Endometrial microvascular endothelial cells (primary cell): Measurements from ENCODE around the gene YPEL3. TPM values are rescaled to one million over a fixed set of nuclear protein-coding genes. Genes with fewer than 3 reads are reported as not detected.

Experiments
- in situ Hi-C: cut with HindIII; loops from 2 replicates; pipeline ENCODE4 v1.10.0; 2017; ENCODE audit warnings: low sequenced_read_pairs, low pct_unique_long_range_greater_than_20kb; ENCODE audit errors: inconsistent ontology term
- total RNA-seq: library from RNA; depleted of rRNA; stranded (reverse); fragments of >200 nt; gene quantifications from one replicate; pipeline ENCODE4 v1.2.3, GENCODE V29; 2015; ENCODE audit errors: inconsistent ontology term

Gene YPEL3
- total RNA-seq, 1 donor from 2014 or later, result 10.9 TPM

DNA sequence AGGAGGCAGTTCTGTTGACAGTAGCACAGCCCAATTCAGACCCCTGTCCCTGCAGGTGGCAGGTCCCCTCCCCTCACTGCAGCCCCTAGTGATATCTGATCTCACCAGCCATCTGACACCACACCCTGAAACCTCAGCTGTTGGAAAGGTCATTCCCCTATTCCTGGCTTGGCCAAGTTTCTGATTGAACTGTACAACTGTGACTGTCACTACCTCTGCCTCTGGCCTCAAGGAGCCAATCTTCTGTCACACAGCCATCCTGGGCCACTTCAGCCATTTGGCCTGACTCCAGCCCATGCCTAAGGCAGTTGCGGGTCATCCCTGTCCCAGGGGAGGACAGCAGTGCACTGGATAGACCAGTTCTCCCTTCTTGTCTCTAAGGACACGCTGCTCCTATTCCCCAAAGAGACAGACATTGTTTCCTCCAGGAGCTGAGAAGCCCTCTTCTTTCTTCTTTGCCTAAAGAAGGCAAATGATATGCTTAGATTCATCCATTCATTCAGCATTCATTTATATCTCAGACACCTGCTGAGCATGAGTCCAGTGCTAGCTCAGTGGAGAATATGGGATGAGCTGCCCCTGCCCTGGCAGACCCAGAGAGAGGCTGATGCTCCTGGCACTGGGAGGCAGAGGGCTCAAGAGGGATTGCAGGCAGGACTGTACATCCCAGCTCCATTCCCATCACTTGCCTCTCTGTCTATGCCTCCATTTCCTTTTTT lies 35.0 kb downstream of the YPEL3 start:
- in situ Hi-C loops, result no loop called here

DNA sequence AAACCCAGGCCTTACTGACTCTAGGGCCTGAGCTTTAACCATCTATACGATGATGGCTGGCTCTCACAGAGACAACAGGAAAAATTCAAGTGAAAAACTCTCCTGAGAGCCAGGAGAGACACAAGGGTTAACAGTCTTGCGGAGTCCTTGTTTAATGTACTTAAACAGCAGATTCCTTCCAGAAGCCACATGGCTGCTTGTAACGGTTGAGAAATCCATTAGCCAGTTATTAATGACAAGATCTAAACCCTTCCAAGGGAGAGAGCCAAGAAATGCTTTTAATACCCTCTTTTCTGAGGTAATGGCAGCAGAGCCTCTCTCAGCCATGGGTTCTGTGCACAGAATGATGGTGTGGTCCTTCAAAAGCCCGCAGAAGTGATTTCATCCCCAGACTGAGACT lies 35.7 kb downstream of the YPEL3 start:
- in situ Hi-C loops, result no loop called here

DNA sequence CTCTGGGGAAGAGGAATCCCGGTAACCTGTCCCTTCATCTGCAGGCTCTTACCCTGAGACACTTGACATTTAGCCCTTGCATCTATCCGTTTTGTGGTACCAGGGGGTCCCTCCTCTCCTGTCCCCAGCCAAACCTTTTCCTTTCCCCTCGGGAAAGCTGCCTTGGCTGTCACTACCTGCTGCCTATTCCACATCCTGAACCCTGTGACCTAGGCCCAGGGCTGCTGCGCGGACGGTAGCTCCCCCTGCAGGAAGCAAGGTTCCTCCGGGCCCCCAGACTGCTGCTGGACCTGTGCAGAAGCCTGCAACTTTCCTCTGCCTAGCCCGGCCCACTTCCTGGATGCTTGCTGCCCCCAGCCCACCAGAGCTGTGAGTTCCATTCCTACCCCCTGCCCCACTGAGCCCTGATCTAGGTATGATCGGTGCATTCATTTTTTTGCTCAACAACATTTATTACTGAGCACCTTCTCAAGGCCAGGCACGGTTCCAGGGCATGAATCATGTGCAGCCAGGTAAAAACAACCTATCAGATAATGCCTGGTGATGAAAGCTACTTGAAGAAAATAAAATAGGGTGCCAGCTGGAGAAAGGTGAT lies 41.0 kb downstream of the YPEL3 start:
- in situ Hi-C loops, result no loop called here

DNA sequence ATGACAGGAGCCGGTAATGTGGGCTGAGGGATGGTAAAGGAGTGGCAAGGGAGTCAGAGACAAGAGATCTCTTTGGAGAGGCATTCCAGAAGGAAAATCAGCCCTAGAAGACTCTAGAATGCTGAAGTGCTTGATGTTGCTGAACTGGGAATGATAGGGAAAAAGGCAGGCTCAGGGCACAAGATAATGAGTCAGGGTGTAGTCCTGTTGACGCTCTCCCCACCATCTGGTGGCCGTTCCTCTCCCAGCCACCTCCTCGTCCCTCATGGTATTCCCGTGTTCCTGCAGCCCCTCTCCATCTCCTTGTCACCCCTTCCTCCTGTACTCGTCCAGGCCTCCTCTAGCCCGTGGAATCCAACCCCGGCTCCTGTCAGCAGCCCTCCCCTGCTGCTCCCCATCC lies 41.6 kb downstream of the YPEL3 start:
- in situ Hi-C loops, result no loop called here

DNA sequence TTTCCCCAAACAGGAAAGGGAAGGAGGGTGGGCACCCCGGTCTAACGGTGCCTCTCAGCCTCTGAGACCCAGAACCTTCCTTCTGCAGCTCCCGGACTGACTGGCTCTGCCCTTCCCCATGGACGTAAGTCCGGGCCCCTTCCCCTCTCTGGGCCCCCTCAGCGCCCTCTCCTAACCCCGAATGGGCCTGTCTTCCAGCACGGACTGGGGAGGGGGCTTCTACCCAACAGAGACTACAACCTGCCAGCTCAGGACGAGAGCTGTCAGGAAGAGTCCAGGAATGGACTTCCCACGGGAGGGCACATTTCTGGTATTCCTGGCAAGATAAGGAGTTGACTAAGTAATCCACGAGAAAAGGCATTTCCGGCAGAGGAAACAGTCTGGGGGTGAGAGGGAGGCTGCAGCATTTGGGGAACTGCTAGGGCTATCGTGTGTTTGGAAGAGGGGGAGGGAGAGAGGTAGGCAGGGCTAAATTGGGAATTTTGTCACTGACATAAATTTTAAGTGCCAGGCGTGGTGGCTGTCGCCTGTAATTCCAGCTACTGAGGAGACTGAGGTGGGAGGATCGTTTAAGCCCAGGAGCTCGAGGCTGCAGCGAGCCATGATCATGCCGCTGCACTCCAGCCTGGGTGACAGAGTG lies 42.5 kb downstream of the YPEL3 start:
- in situ Hi-C loops, result no loop called here

DNA sequence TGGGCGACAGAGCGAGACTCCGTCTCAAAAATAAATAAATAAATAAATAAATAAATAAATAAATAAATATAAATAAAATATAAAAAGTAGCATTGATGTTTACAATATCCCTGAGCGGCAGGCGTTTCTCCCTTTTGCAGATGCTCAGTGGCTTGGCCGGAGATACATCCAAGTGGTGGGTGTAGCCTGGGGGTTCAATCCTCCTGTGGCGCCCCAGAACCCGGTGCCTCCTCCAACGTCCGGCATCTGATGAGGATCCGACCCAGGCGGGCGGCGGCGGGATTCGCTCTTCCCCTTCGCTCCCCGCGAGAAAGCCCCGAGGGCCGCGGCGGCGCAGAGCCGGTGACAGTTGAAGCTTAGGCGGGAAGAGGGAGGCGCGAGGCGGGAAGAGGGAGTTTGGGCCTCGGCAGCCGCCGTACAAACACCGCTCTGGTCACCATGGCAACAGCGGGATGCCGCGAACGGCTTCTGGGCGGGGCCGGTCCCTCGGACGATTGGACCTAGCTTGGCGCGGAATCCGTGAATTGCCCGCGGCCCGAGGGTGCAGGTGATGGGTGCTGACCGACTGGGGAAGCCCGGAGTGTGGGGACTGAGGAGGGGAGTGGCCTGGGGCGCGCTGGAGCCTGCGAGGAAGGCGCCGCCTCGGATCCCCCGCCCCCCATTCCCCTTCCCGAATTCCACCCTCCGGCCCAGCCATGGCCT lies 43.2 kb downstream of the YPEL3 start:
- in situ Hi-C loops, result no loop called here

DNA sequence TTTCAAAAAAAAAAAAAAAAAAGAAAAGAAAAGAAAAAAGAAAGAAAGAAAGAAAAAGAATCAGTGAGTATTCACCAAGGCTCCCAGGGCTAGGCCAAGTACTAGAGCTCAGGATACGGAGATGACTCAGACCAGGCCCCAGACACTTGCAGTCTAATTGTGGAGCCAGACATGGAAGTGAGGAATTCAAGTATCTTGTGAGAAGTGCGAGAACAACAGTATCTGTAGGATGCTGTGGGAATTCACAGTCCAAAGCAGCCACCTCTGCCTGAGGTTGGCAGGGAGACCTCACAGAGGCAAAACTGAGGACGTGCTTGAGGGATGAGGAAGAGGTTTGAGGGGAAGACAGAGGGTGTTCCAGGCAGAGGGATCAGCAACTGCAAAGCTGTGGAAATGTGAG lies 44.5 kb downstream of the YPEL3 start:
- in situ Hi-C loops, result no loop called here

DNA sequence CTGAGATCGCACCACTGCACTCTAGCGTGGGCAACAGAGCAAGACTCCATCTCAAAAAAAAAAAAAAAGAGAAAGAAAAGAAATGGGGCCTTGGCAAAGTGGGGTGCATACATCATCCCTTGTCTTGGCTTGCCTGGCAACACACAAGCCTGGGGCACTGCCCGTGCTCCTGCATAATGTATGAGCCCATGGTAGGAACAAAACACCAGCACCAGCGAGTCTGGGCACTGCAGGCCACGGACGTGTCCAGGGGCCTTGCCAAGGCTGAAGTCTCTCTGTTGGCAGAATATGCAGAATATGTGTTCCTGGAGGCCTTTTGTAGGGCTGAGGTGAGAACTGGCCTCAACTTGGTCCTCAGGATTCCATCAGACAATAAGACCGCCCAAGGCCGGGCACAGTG lies 46.1 kb downstream of the YPEL3 start:
- in situ Hi-C loops, result no loop called here

DNA sequence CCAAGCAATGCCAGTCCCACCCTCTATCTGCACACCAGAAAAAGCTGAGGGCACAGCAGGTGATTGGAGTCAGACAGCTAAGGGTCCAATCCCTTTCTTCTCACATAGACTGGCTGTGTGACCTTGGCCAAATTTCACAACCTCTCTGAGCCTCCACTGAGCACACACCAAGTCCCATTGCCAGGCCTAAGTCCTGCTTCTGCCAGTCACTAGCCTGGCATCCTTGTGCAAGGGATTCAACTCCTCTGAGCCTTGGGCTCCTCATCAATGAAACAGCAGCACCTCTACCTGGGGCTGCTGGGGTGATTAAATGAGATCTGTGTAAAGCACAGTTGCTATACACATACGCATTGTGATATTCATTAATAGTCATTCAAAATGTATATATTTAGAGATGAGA lies 49.4 kb downstream of the YPEL3 start:
- in situ Hi-C loops, result no loop called here

DNA sequence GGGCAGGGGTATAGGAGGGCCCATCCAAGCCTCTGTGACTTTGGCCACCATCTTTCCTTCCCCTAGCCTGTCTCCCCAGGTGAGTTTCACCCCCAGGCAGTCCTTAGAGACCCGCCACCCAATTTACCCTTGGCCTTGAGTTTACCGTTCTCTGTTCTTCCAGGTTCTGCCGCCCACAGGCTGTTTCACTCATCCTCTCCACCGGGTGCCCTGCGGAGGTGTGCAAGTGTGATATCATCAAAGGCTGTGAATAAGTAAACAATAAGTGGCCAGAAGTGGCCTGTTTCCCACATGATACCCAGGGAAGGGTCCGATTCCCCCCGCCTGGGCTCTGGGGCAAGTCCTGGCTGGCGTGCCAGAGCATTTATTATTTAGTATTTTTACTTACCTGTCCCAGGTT lies 49.8 kb downstream of the YPEL3 start:
- in situ Hi-C loops, result no loop called here

Other genes starting within 250 kb of the YPEL3 start
- gene CDIPT, start 233.0 kb downstream of the YPEL3 start, total RNA-seq, result 105 TPM
- gene SEZ6L2, start 196.7 kb downstream of the YPEL3 start, total RNA-seq, result 0.37 TPM
- not detected for gene ASPHD1, start 195.7 kb downstream of the YPEL3 start, total RNA-seq
- 4.2 TPM for gene KCTD13, start 170.0 kb downstream of the YPEL3 start, total RNA-seq
- gene TMEM219, start 134.1 kb downstream of the YPEL3 start, total RNA-seq, result 150 TPM
- 87.5 TPM for gene TAOK2, start 122.3 kb downstream of the YPEL3 start, total RNA-seq
- gene HIRIP3, start 100.6 kb downstream of the YPEL3 start, total RNA-seq, result 9.7 TPM
- gene INO80E, start 100.0 kb downstream of the YPEL3 start, total RNA-seq, result 104 TPM
- not detected for gene DOC2A, start 85.2 kb downstream of the YPEL3 start, total RNA-seq
- gene C16orf92, start 73.0 kb downstream of the YPEL3 start, total RNA-seq, result not detected
- 0.84 TPM for gene TLCD3B, start 64.9 kb downstream of the YPEL3 start, total RNA-seq
- 1,335 TPM for gene ALDOA, start 30.5 kb downstream of the YPEL3 start, total RNA-seq
- 135 TPM for gene PPP4C, start 20.2 kb downstream of the YPEL3 start, total RNA-seq
- not detected for gene TBX6, start 4.3 kb downstream of the YPEL3 start, total RNA-seq
- 1.3 TPM for gene GDPD3, start 17.3 kb upstream of the YPEL3 start, total RNA-seq
- 78.1 TPM for gene MAPK3, start 27.0 kb upstream of the YPEL3 start, total RNA-seq
- 2.5 TPM for gene CORO1A, start 87.4 kb upstream of the YPEL3 start, total RNA-seq
- 1,039 TPM for gene BOLA2B, start 97.5 kb upstream of the YPEL3 start, total RNA-seq
- gene SLX1A, start 97.7 kb upstream of the YPEL3 start, total RNA-seq, result 57.4 TPM
- gene SULT1A3, start 103.0 kb upstream of the YPEL3 start, total RNA-seq, result 25.2 TPM
- gene NPIPB13, start 152.3 kb upstream of the YPEL3 start, total RNA-seq, result not detected